A549 (cell line): ENCODE measurements around the gene UXT.

ENCODE experiments used
- CTCF ChIP-seq: fragments of >200 bp; sonication (Bioruptor Twin); formaldehyde crosslinking; IDR thresholded peaks from 3 replicates; pipeline ENCODE4 v1.5.1; 2016
- EP300 ChIP-seq, 2 experiments: fragments of >200 bp; sonication (Bioruptor Twin); formaldehyde crosslinking; IDR thresholded peaks; 2 replicates in 1 of 2; 3 replicates in 1 of 2; pipeline ENCODE4 v1.6.1; 2016 to 2017
- HDAC2 ChIP-seq: fragments of 200-600 bp; sonication (generic); IDR thresholded peaks from 2 replicates; pipeline ENCODE4 v1.6.1; 2016
- POLR2A ChIP-seq: IDR thresholded peaks from 2 replicates; pipeline ENCODE4 v1.6.1; 2012; ENCODE audit warnings: mild to moderate bottlenecking, low read length
- RFX5 ChIP-seq: fragments of 450-650 bp; IDR thresholded peaks from 2 replicates; pipeline ENCODE4 v1.7.1; 2014; ENCODE audit warnings: antibody characterized with exemption, mild to moderate bottlenecking, moderate library complexity
- SMC3 ChIP-seq: fragments of >200 bp; sonication (Bioruptor Twin); formaldehyde crosslinking; IDR thresholded peaks from 3 replicates; pipeline ENCODE4 v1.6.1; 2018; ENCODE audit warnings: inconsistent platforms
- ZFP36 ChIP-seq: fragments of 450-650 bp; IDR thresholded peaks from 2 replicates; pipeline ENCODE4 v1.6.1; 2014; ENCODE audit warnings: borderline replicate concordance; ENCODE audit not compliant: partially characterized antibody
- TF ChIP-seq, protein P1 (sequence below): fragments of 250-450 bp; sonication (Bioruptor Pico); IDR thresholded peaks from 2 replicates; pipeline ENCODE4 v1.5.0; 2021; ENCODE audit warnings: mild to moderate bottlenecking, moderate library complexity, borderline replicate concordance
- TF ChIP-seq, protein P2 (sequence below): fragments of >200 bp; sonication (Bioruptor Twin); formaldehyde crosslinking; IDR thresholded peaks from 3 replicates; pipeline ENCODE4 v1.6.1; 2016
- TF ChIP-seq, protein P3 (sequence below): IDR thresholded peaks from 2 replicates; pipeline ENCODE4 v1.6.1; 2012
- TF ChIP-seq, protein P4 (sequence below): fragments of 450-650 bp; IDR thresholded peaks from 2 replicates; pipeline ENCODE4 v1.6.1; 2014; ENCODE audit warnings: antibody characterized with exemption

GRCh38 chrX:47613082-47613481 is 45.9 kb downstream of the UXT start:
- TF ChIP-seq CTCF: no peak
- TF ChIP-seq, protein P1, sequence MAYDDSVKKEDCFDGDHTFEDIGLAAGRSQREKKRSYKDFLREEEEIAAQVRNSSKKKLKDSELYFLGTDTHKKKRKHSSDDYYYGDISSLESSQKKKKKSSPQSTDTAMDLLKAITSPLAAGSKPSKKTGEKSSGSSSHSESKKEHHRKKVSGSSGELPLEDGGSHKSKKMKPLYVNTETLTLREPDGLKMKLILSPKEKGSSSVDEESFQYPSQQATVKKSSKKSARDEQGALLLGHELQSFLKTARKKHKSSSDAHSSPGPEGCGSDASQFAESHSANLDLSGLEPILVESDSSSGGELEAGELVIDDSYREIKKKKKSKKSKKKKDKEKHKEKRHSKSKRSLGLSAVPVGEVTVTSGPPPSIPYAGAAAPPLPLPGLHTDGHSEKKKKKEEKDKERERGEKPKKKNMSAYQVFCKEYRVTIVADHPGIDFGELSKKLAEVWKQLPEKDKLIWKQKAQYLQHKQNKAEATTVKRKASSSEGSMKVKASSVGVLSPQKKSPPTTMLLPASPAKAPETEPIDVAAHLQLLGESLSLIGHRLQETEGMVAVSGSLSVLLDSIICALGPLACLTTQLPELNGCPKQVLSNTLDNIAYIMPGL (CRISPR knock-in tag): no peak
- no peak for TF ChIP-seq POLR2A
- TF ChIP-seq SMC3: no peak
- no peak for TF ChIP-seq HDAC2
- TF ChIP-seq EP300 (IDR thresholded peaks at IDR 0.05): no peak
- TF ChIP-seq, protein P2, sequence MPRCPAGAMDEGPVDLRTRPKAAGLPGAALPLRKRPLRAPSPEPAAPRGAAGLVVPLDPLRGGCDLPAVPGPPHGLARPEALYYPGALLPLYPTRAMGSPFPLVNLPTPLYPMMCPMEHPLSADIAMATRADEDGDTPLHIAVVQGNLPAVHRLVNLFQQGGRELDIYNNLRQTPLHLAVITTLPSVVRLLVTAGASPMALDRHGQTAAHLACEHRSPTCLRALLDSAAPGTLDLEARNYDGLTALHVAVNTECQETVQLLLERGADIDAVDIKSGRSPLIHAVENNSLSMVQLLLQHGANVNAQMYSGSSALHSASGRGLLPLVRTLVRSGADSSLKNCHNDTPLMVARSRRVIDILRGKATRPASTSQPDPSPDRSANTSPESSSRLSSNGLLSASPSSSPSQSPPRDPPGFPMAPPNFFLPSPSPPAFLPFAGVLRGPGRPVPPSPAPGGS: no peak
- no peak for TF ChIP-seq RFX5
- TF ChIP-seq, protein P3, sequence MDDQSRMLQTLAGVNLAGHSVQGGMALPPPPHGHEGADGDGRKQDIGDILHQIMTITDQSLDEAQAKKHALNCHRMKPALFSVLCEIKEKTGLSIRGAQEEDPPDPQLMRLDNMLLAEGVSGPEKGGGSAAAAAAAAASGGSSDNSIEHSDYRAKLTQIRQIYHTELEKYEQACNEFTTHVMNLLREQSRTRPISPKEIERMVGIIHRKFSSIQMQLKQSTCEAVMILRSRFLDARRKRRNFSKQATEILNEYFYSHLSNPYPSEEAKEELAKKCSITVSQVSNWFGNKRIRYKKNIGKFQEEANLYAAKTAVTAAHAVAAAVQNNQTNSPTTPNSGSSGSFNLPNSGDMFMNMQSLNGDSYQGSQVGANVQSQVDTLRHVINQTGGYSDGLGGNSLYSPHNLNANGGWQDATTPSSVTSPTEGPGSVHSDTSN: no peak
- no peak for TF ChIP-seq ZFP36
- TF ChIP-seq, protein P4, sequence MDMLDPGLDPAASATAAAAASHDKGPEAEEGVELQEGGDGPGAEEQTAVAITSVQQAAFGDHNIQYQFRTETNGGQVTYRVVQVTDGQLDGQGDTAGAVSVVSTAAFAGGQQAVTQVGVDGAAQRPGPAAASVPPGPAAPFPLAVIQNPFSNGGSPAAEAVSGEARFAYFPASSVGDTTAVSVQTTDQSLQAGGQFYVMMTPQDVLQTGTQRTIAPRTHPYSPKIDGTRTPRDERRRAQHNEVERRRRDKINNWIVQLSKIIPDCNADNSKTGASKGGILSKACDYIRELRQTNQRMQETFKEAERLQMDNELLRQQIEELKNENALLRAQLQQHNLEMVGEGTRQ: no peak
